Nephron (organoid): ENCODE results near the gene BCHE.

ENCODE experiments used
- H3K27ac Mint-ChIP-seq, 3 experiments: 2 replicates each; pipeline ENCODE4 v1.8.0; 2020; ENCODE audit warnings: mixed read lengths in 3 of 3, mild to moderate bottlenecking in 2 of 3, moderate library complexity in 1 of 3
- H3K27me3 Mint-ChIP-seq: 2 replicates; pipeline ENCODE4 v1.8.0; 2021; ENCODE audit warnings: low read depth, mild to moderate bottlenecking, moderate library complexity, mixed read lengths
- H3K36me3 Mint-ChIP-seq: 2 replicates; pipeline ENCODE4 v1.8.0; 2020; ENCODE audit warnings: low read depth, mixed read lengths
- H3K4me1 Mint-ChIP-seq: 2 replicates; pipeline ENCODE4 v1.8.0; 2020; ENCODE audit warnings: mixed read lengths
- H3K4me3 Mint-ChIP-seq, 3 experiments: 2 replicates each; pipeline ENCODE4 v1.8.0; 2020; ENCODE audit warnings: mild to moderate bottlenecking in 3 of 3, mixed read lengths in 3 of 3, moderate library complexity in 2 of 3
- H3K9me3 Mint-ChIP-seq: 2 replicates; pipeline ENCODE4 v1.8.0; 2020; ENCODE audit warnings: mixed read lengths
- CTCF ChIP-seq, 3 experiments: fragments of 200-600 bp; sonication (generic); IDR thresholded peaks; one replicate each; pipeline ENCODE4 v1.5.0; 2021; ENCODE audit warnings: antibody characterized with exemption in 3 of 3; ENCODE audit not compliant: unreplicated experiment in 3 of 3

The BCHE gene

GRCh38 chr3:165852711-165853110 lies 15.5 kb upstream of the BCHE start:
- no peaks in the 10 kb centered on the region for H3K36me3 Mint-ChIP-seq
- H3K27ac Mint-ChIP-seq: peak overlapping the region in 2 of 3 experiments; percentile 12 to 83
- peaks cover 8% of the 10 kb centered on the region for H3K4me1 Mint-ChIP-seq
- H3K4me3 Mint-ChIP-seq: no peak overlapping the region
- TF ChIP-seq CTCF (IDR thresholded peaks at IDR 0.05; ENCODE audit: unreplicated experiment in 3 of 3): no peak
- H3K27me3 Mint-ChIP-seq: no peaks in the 10 kb centered on the region
- no peaks in the 10 kb centered on the region for H3K9me3 Mint-ChIP-seq

- H3K4me3 Mint-ChIP-seq: no peak overlapping the region
- H3K36me3 Mint-ChIP-seq: no peaks in the 10 kb centered on the region
- H3K27ac Mint-ChIP-seq: peak overlapping the region in 2 of 3 experiments; percentile 12 to 83
- peaks cover 8% of the 10 kb centered on the region for H3K4me1 Mint-ChIP-seq
- no peak for TF ChIP-seq CTCF (IDR thresholded peaks at IDR 0.05; ENCODE audit: unreplicated experiment in 3 of 3)
- H3K9me3 Mint-ChIP-seq: no peaks in the 10 kb centered on the region
- no peaks in the 10 kb centered on the region for H3K27me3 Mint-ChIP-seq
Observed at GRCh38 chr3:165852191-165852590, 15.0 kb upstream of the BCHE start.

GRCh38 chr3:165846056-165846455 lies 8.8 kb upstream of the BCHE start:
- no peaks in the 10 kb centered on the region for H3K9me3 Mint-ChIP-seq
- H3K4me3 Mint-ChIP-seq: no peak overlapping the region
- TF ChIP-seq CTCF (IDR thresholded peaks at IDR 0.05; ENCODE audit: unreplicated experiment in 3 of 3): no peak
- no peaks in the 10 kb centered on the region for H3K27me3 Mint-ChIP-seq
- no peaks in the 10 kb centered on the region for H3K36me3 Mint-ChIP-seq
- no peak overlapping the region for H3K27ac Mint-ChIP-seq
- H3K4me1 Mint-ChIP-seq: no peaks in the 10 kb centered on the region

GRCh38 chr3:165839296-165840076 lies 2.3 kb upstream of the BCHE start:
- H3K4me3 Mint-ChIP-seq: peak overlapping the region in 1 of 3 experiments; percentile 18
- H3K9me3 Mint-ChIP-seq: no peaks in the 10 kb centered on the region
- no peaks in the 10 kb centered on the region for H3K27me3 Mint-ChIP-seq
- no peaks in the 10 kb centered on the region for H3K36me3 Mint-ChIP-seq
- no peak for TF ChIP-seq CTCF (IDR thresholded peaks at IDR 0.05; ENCODE audit: unreplicated experiment in 3 of 3)
- H3K4me1 Mint-ChIP-seq: peaks cover 17% of the 10 kb centered on the region
- H3K27ac Mint-ChIP-seq: peak overlapping the region; percentile 18

GRCh38 chr3:165837801-165838200 lies 578 bp upstream of the BCHE start:
- Mint-ChIP-seq H3K4me3 (peak overlapping the region; percentile 8 to 42 (median 39)), H3K27ac (peak overlapping the region in 1 of 3 experiments; percentile 96), H3K36me3 (no peaks in the 10 kb centered on the region), H3K27me3 (no peaks in the 10 kb centered on the region), H3K9me3 (no peaks in the 10 kb centered on the region), H3K4me1 (peaks cover 17% of the 10 kb centered on the region)
- no peak for TF ChIP-seq CTCF (IDR thresholded peaks at IDR 0.05; ENCODE audit: unreplicated experiment in 3 of 3)

- Mint-ChIP-seq H3K4me3 (peak overlapping the region; percentile 63 to 88 (median 69)), H3K27ac (peak overlapping the region in 2 of 3 experiments; percentile 13 to 63), H3K27me3 (no peaks in the 10 kb centered on the region), H3K4me1 (peaks cover 17% of the 10 kb centered on the region), H3K9me3 (no peaks in the 10 kb centered on the region), H3K36me3 (no peaks in the 10 kb centered on the region)
- no peak for TF ChIP-seq CTCF (IDR thresholded peaks at IDR 0.05; ENCODE audit: unreplicated experiment in 3 of 3)
Observed at GRCh38 chr3:165835431-165835830, 1.8 kb downstream of the BCHE start.
